Measurements from ENCODE around the gene PHC3.

DNA sequence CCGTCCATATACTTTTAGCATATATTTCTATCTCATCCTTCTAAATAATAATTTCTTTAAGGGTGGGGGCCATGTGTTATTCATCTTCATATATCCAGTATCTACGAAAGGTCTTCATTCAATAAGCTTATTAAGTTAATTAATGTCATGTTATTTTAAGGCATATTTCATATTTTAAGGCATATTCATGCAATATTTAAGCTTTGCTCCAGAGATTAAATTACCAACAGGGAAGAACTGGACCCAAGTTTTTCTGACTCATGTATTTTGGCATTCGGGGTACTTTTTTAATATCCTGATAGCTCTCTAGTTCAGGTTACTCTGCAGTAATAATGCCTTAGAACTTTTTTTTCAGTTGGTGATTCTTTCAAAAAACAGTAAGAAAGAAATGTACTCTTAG, 27.4 kb downstream of the PHC3 start:
- TF ChIP-seq EZH2 (IDR thresholded peaks at IDR 0.05; ENCODE audit: borderline replicate concordance) (no peak), EZH2phosphoT487 (IDR thresholded peaks at IDR 0.05; ENCODE audit: low read depth, severe bottlenecking, unreplicated experiment) (no peak)
- TF ChIP-seq, protein P1, sequence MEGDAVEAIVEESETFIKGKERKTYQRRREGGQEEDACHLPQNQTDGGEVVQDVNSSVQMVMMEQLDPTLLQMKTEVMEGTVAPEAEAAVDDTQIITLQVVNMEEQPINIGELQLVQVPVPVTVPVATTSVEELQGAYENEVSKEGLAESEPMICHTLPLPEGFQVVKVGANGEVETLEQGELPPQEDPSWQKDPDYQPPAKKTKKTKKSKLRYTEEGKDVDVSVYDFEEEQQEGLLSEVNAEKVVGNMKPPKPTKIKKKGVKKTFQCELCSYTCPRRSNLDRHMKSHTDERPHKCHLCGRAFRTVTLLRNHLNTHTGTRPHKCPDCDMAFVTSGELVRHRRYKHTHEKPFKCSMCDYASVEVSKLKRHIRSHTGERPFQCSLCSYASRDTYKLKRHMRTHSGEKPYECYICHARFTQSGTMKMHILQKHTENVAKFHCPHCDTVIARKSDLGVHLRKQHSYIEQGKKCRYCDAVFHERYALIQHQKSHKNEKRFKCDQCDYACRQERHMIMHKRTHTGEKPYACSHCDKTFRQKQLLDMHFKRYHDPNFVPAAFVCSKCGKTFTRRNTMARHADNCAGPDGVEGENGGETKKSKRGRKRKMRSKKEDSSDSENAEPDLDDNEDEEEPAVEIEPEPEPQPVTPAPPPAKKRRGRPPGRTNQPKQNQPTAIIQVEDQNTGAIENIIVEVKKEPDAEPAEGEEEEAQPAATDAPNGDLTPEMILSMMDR (IDR thresholded peaks at IDR 0.05; ENCODE audit: poor library complexity), result no peak

Data from hepatocyte (in vitro differentiated cells).